OCI-LY3 (cell line): ENCODE measurements around the gene SYT4.

Experiments used
- H2AFZ ChIP-seq: fragments of 200-600, 300-600 bp; shearing (Covaris generic); 2 replicates; pipeline ENCODE4 v1.6.0; 2014; ENCODE audit warnings: antibody characterized with exemption, low read depth, low read length
- H3K27ac ChIP-seq: fragments of 200-600, 300-600 bp; sonication (generic); 2 replicates; pipeline ENCODE4 v1.5.1; 2014; ENCODE audit warnings: mild to moderate bottlenecking, low read length, moderate library complexity, mixed read lengths
- H3K27me3 ChIP-seq: fragments of 200-600, 300-600 bp; sonication (generic); 2 replicates; pipeline ENCODE4 v1.6.1; 2014; ENCODE audit warnings: low read depth, low read length, mixed read lengths
- H3K36me3 ChIP-seq: fragments of 200-600, 300-600 bp; sonication (generic); replicated peaks from 2 replicates; pipeline ENCODE3; 2014; ENCODE audit warnings: low read depth, low read length, mixed read lengths
- H3K4me1 ChIP-seq: fragments of 300-600, 200-600 bp; sonication (generic); 2 replicates; pipeline ENCODE4 v1.6.1; 2014; ENCODE audit warnings: low read length, mixed read lengths
- H3K4me2 ChIP-seq: fragments of 200-600, 300-600 bp; sonication (generic); 2 replicates; pipeline ENCODE4 v1.6.1; 2014; ENCODE audit warnings: low read length, mixed read lengths
- H3K4me3 ChIP-seq: fragments of 300-600, 200-600 bp; sonication (generic); 2 replicates; pipeline ENCODE4 v1.5.1; 2014; ENCODE audit warnings: antibody characterized with exemption, mild to moderate bottlenecking, low read length, moderate library complexity
- H3K79me2 ChIP-seq: fragments of 300-600, 200-600 bp; shearing (Covaris generic); 2 replicates; pipeline ENCODE4 v1.6.1; 2014; ENCODE audit warnings: mild to moderate bottlenecking, low read length, mixed read lengths
- H3K9ac ChIP-seq: fragments of 300-600, 200-600 bp; shearing (Covaris generic); 2 replicates; pipeline ENCODE4 v1.6.0; 2014; ENCODE audit warnings: mild to moderate bottlenecking, low read length, moderate library complexity
- H3K9me3 ChIP-seq: fragments of 200-600, 300-600 bp; shearing (Covaris generic); 2 replicates; pipeline ENCODE4 v1.6.1; 2014; ENCODE audit warnings: low read length, mixed read lengths; ENCODE audit not compliant: insufficient read depth
- H4K20me1 ChIP-seq: fragments of 200-600, 300-600 bp; sonication (generic); 2 replicates; pipeline ENCODE4 v1.6.1; 2016; ENCODE audit warnings: low read length, mixed read lengths; ENCODE audit not compliant: insufficient read depth
- EZH2phosphoT487 ChIP-seq: fragments of 200-600 bp; shearing (Covaris generic); IDR thresholded peaks from 2 replicates; pipeline ENCODE4 v1.6.1; 2018; ENCODE audit warnings: antibody characterized with exemption, mixed run types, low read depth
- TF ChIP-seq, protein P1 (sequence below): fragments of 200-600, 300-600 bp; sonication (generic); IDR thresholded peaks from 2 replicates; pipeline ENCODE4 v1.5.1; 2014; ENCODE audit warnings: antibody characterized with exemption, low read length, low read depth

SYT4 gene

DNA sequence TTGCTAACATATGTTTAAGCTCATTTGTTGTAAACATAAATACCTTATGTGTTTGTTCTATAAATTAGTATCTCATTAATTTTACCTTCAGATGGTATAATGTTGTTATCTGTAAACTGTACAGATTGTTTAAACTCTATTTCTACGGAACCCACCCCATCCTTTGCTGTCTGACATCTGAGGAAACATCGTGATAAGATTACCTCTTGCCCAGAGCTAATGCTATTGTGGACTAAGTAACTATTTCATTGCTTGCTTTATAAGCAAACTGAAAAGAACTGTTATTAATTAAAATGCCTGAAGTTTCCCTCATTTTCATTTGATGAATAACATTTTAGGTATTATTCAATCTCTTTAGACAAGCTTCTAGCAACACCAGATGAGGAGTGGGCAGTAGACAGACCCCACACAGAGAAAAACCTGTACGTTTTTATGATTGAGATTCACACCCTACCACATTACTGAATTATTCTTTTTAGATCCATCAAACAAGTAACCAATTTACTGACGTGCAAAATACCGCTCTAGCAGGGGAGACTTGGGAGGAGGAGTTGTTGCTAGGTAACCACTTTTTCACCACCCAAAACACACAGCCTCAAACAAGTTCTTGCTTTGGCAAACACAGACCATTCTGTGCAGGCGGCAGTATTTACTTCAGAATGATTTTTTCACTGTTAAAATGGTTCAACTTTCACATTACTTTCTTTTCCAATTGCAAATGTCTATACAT lies 1.9 kb upstream of the SYT4 start:
- Histone ChIP-seq H3K9ac (no peak overlapping the region; the same call in 1 of the 2 replicates), H2AFZ (peak overlapping the region; percentile 77), H3K4me2 (peak overlapping the region; percentile 49), H3K4me3 (peak overlapping the region; percentile 48), H3K9me3 (no peaks in the 10 kb centered on the region), H3K27me3 (no peaks in the 10 kb centered on the region), H3K27ac (no peak overlapping the region), H3K79me2 (no peaks in the 10 kb centered on the region), H4K20me1 (no peaks in the 10 kb centered on the region), H3K36me3 (no peaks in the 10 kb centered on the region), H3K4me1 (peaks cover 3% of the 10 kb centered on the region; the same call in 1 of the 2 replicates)
- TF ChIP-seq EZH2phosphoT487: no peak
- TF ChIP-seq, protein P1, sequence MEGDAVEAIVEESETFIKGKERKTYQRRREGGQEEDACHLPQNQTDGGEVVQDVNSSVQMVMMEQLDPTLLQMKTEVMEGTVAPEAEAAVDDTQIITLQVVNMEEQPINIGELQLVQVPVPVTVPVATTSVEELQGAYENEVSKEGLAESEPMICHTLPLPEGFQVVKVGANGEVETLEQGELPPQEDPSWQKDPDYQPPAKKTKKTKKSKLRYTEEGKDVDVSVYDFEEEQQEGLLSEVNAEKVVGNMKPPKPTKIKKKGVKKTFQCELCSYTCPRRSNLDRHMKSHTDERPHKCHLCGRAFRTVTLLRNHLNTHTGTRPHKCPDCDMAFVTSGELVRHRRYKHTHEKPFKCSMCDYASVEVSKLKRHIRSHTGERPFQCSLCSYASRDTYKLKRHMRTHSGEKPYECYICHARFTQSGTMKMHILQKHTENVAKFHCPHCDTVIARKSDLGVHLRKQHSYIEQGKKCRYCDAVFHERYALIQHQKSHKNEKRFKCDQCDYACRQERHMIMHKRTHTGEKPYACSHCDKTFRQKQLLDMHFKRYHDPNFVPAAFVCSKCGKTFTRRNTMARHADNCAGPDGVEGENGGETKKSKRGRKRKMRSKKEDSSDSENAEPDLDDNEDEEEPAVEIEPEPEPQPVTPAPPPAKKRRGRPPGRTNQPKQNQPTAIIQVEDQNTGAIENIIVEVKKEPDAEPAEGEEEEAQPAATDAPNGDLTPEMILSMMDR: peak; percentile 33; the same call in 1 of the 2 replicates

DNA sequence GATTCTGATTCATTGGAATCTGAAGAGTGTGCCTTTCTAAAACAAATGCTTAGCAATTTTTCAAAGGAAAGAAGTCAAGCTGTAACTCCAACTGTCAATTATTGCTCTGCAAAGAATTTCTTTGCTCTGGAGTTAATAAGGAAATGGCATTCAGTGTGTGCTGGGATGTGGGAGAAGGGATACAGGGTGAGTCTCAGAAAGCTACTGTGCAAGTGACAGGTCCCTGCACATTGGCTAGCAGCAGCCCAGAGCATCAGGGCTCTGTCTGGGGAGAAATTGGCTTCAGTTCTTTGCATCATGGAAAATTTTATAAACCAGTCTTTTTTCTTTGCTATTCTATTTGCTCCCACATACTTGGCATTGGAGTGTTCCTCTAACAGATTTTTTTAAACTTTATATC lies 1.1 kb upstream of the SYT4 start:
- no peaks in the 10 kb centered on the region for H3K36me3 ChIP-seq
- H3K79me2 ChIP-seq: no peaks in the 10 kb centered on the region
- TF ChIP-seq, protein P1: no peak
- no peak for TF ChIP-seq EZH2phosphoT487
- H3K4me2 ChIP-seq: no peak overlapping the region
- H2AFZ ChIP-seq: no peak overlapping the region
- H3K27ac ChIP-seq: no peak overlapping the region
- no peaks in the 10 kb centered on the region for H3K9me3 ChIP-seq
- no peak overlapping the region for H3K4me3 ChIP-seq
- H3K27me3 ChIP-seq: no peaks in the 10 kb centered on the region
- H3K4me1 ChIP-seq: peaks cover 7% of the 10 kb centered on the region
- H3K9ac ChIP-seq: no peak overlapping the region
- no peaks in the 10 kb centered on the region for H4K20me1 ChIP-seq

DNA sequence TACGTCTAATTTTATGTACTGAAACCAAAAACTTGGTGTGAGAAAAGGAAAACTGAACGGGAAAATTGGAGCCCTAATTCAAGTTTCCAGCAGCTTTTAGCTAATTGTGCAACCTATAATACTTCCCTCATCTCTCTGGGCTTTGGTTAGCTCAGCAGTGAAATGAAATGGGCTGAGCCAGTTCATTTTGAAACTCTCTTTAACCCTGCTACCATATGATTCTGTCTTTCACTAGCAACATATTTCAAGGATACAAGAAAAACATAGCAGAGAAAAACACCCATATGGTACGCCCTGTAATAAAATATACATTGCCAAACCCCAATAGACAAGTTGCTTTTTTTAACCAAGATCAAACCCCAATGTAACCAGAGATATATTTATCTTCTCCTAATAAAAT lies 799 bp downstream of the SYT4 start:
- no peaks in the 10 kb centered on the region for H3K9me3 ChIP-seq
- no peaks in the 10 kb centered on the region for H3K36me3 ChIP-seq
- no peaks in the 10 kb centered on the region for H4K20me1 ChIP-seq
- no peak overlapping the region for H3K4me3 ChIP-seq
- no peak overlapping the region for H3K9ac ChIP-seq
- H3K27me3 ChIP-seq: no peaks in the 10 kb centered on the region
- H3K79me2 ChIP-seq: no peaks in the 10 kb centered on the region
- H3K4me1 ChIP-seq: peaks cover 8% of the 10 kb centered on the region
- no peak overlapping the region for H3K27ac ChIP-seq
- H3K4me2 ChIP-seq: no peak overlapping the region
- no peak overlapping the region for H2AFZ ChIP-seq
- TF ChIP-seq, protein P1: no peak
- no peak for TF ChIP-seq EZH2phosphoT487

DNA sequence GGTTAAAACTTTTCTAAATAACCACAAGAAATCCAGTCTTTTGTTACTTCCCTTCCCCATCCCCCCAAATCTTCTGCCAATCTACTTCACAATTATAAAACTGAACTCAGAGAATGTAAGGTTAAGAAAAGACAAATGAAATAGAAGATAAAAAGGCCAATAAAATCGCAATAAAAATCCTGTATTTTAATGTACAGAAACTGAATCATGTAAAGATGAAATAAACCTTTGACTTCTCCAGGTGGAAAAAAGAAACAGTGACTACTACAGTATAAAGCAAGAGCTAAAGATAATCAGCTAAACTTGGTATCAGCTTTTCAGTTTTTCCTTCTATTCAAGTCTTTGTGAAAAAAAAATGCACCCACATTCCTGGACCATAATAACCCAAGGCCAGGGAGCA lies 1.7 kb downstream of the SYT4 start:
- Histone ChIP-seq H3K4me3 (no peak overlapping the region), H3K27me3 (no peaks in the 10 kb centered on the region)

More for the DNA sequence above, 1.7 kb downstream of the SYT4 start:
- Histone ChIP-seq H3K36me3 (no peaks in the 10 kb centered on the region), H2AFZ (no peak overlapping the region), H3K4me1 (peaks cover 11% of the 10 kb centered on the region), H3K27ac (no peak overlapping the region), H3K9ac (no peak overlapping the region), H3K4me2 (no peak overlapping the region), H3K9me3 (no peaks in the 10 kb centered on the region), H3K79me2 (no peaks in the 10 kb centered on the region), H4K20me1 (no peaks in the 10 kb centered on the region)
- TF ChIP-seq, protein P1: no peak
- no peak for TF ChIP-seq EZH2phosphoT487
